ENCODE results near the gene ZXDA. TPM values are rescaled to one million over a fixed set of nuclear protein-coding genes. Genes with fewer than 3 reads are reported as not detected.

ZXDA gene
- total RNA-seq, 4 donors from 2014 or later, result 6.8 to 14.4 (median 11.9) TPM

DNA sequence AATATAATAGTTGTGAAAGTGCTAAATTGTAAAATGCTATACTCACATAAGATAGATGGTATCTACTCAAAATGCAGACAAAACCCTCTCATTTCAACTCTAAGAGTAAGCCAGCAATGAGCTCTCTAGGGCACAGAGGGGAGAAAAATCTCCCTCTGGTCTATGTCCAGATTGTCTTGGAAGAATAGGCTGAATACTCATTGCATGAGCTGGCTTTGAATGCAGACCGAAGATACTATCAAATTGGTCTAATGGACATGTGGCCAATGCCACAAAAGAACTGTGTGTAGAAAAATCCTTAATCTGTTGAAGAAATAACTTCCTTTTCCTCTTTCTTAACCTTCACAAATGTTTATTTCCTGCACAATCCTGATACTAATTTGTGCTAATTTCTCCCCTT is 3.5 kb downstream of the ZXDA start:
- H3K4me1 ChIP-seq, result peaks cover 27% of the 10 kb centered on the region
- H3K27me3 ChIP-seq, result no peaks in the 10 kb centered on the region
- no peaks in the 10 kb centered on the region for H3K36me3 ChIP-seq
- no peak overlapping the region for H3K27ac ChIP-seq
- H3K9me3 ChIP-seq, result no peaks in the 10 kb centered on the region
- 47% methylated on average over 1 of the region's 1 CpG for WGBS
- no peak for DNase-seq (ENCODE audit: low spot score in 2 of 2)
- H3K4me3 ChIP-seq, result no peak overlapping the region
- TF ChIP-seq EP300 (IDR thresholded peaks at IDR 0.05), result no peak
- TF ChIP-seq, protein P1, sequence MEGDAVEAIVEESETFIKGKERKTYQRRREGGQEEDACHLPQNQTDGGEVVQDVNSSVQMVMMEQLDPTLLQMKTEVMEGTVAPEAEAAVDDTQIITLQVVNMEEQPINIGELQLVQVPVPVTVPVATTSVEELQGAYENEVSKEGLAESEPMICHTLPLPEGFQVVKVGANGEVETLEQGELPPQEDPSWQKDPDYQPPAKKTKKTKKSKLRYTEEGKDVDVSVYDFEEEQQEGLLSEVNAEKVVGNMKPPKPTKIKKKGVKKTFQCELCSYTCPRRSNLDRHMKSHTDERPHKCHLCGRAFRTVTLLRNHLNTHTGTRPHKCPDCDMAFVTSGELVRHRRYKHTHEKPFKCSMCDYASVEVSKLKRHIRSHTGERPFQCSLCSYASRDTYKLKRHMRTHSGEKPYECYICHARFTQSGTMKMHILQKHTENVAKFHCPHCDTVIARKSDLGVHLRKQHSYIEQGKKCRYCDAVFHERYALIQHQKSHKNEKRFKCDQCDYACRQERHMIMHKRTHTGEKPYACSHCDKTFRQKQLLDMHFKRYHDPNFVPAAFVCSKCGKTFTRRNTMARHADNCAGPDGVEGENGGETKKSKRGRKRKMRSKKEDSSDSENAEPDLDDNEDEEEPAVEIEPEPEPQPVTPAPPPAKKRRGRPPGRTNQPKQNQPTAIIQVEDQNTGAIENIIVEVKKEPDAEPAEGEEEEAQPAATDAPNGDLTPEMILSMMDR (IDR thresholded peaks at IDR 0.05), result no peak
- TF ChIP-seq POLR2A (IDR thresholded peaks at IDR 0.05), result no peak
- TF ChIP-seq POLR2AphosphoS5 (IDR thresholded peaks at IDR 0.05), result no peak

DNA sequence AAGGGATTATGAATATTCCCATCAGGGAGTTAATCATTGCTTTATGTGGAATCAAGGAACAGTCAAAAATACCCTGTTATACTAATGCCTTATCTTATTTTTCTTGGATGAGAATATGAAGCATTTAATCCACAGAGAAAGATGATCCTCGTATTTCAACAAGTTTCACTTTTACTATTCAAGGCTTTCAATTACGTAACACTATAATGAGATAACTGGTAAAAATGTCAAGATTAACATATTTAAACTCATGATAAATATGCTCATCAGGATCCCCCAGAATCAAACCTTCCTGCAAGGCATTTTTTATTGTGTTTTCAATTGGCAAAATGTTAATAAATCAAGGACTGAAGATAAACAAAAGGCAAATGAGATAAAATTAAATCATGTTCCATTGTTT is 5.1 kb downstream of the ZXDA start:
- Histone ChIP-seq H3K4me3 (no peak overlapping the region), H3K27ac (no peak overlapping the region), H3K9me3 (no peaks in the 10 kb centered on the region), H3K36me3 (no peaks in the 10 kb centered on the region), H3K4me1 (peaks cover 19% of the 10 kb centered on the region), H3K27me3 (no peaks in the 10 kb centered on the region)
- TF ChIP-seq EP300 (IDR thresholded peaks at IDR 0.05) (no peak), POLR2A (IDR thresholded peaks at IDR 0.05) (no peak)
- no peak for DNase-seq (ENCODE audit: low spot score in 2 of 2)
- WGBS, result 32% methylated on average over 2 of the region's 2 CpGs

DNA sequence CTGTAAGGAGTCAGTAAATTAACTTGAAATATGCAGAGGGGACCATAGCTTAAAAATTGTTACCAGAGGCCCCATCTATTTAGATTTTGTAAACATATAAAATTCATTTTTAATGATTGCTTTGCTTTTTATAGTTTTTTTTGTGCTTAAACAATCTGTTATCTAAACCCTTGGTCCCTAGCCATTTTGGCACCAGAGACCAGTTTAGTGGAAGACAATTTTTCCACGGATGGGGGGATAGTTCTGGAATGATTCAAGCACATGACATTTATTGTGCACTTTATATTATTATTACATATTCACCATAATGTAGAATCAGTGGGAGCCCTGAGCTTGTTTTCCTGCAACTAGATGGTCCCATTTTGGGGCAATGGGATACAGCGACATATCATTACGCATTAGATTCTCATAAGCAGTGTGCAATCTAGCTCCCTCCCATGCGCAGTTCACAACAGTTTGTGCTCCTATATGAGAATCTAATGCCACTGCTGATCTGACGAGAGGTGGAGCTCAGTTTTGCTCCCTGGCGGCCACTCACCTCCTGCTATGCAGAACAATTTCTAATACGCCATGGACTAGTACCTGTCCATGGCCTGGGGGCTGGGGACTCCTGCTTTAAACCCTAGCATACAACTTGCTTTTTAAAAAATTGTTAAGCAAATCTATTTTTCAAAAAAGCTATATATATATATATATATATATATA is 5.9 kb downstream of the ZXDA start:
- TF ChIP-seq POLR2AphosphoS5 (IDR thresholded peaks at IDR 0.05), result no peak
- TF ChIP-seq POLR2A (IDR thresholded peaks at IDR 0.05), result no peak
- TF ChIP-seq EP300 (IDR thresholded peaks at IDR 0.05), result no peak
- no peak overlapping the region for H3K27ac ChIP-seq
- no peaks in the 10 kb centered on the region for H3K27me3 ChIP-seq
- H3K36me3 ChIP-seq, result no peaks in the 10 kb centered on the region
- DNase-seq (ENCODE audit: low spot score in 2 of 2), result no peak
- H3K4me3 ChIP-seq, result no peak overlapping the region
- WGBS, result 80% methylated on average over 7 of the region's 7 CpGs
- H3K4me1 ChIP-seq, result peaks cover 17% of the 10 kb centered on the region
- H3K9me3 ChIP-seq, result no peaks in the 10 kb centered on the region

DNA sequence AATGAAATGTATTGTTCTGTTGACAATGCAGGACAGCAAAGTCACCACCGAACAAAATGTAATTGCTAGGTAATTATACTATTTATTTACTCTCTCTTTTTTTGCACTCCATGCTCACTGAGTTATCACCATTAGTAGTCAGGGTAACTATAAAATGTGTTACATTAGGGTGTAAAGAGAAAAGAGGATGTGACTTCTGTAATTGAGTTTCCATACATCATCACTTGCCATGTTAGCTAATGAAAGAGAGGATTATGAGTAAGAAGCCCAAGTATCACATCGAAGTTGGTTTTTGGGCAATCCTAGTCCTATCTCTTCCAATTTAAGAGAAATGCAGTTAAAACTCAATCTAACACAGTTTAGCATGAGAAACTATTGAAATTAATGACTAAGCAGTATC is 7.6 kb downstream of the ZXDA start:
- H3K36me3 ChIP-seq, result no peaks in the 10 kb centered on the region
- no peak for DNase-seq (ENCODE audit: low spot score in 2 of 2)
- 69% methylated on average over 2 of the region's 2 CpGs for WGBS
- TF ChIP-seq EP300 (IDR thresholded peaks at IDR 0.05), result no peak
- TF ChIP-seq POLR2AphosphoS5 (IDR thresholded peaks at IDR 0.05), result no peak
- TF ChIP-seq, protein P1 (IDR thresholded peaks at IDR 0.05), result no peak
- TF ChIP-seq POLR2A (IDR thresholded peaks at IDR 0.05), result no peak
- H3K4me3 ChIP-seq, result no peak overlapping the region
- peaks cover 12% of the 10 kb centered on the region for H3K4me1 ChIP-seq
- H3K27me3 ChIP-seq, result no peaks in the 10 kb centered on the region
- no peaks in the 10 kb centered on the region for H3K9me3 ChIP-seq
- no peak overlapping the region for H3K27ac ChIP-seq

DNA sequence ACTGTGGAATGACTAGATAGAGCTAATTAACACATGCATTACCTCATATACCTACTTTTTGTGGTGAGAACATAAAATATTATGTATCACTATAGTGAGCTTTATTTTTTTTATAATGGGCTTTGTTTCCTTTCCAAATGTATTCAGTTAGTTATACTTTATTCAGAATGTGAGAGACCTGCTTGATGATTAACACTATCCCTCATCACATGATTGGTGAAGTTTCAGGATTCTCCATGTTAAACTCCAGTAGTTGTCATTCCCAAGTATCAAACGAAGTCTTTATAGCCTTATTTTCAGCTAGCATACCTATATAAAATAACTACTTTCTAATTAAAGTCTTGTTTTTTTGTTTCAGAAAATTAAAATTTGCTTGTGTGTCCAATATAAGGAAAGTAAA is 8.8 kb downstream of the ZXDA start:
- no peaks in the 10 kb centered on the region for H3K9me3 ChIP-seq
- H3K27ac ChIP-seq, result no peak overlapping the region
- no peak for DNase-seq (ENCODE audit: low spot score in 2 of 2)
- no peaks in the 10 kb centered on the region for H3K27me3 ChIP-seq
- WGBS, result 72% methylated on average over 1 of the region's 1 CpG
- TF ChIP-seq POLR2A (IDR thresholded peaks at IDR 0.05), result no peak
- no peak for TF ChIP-seq POLR2AphosphoS5 (IDR thresholded peaks at IDR 0.05)
- TF ChIP-seq, protein P1 (IDR thresholded peaks at IDR 0.05), result no peak
- no peak for TF ChIP-seq EP300 (IDR thresholded peaks at IDR 0.05)
- no peaks in the 10 kb centered on the region for H3K36me3 ChIP-seq
- H3K4me3 ChIP-seq, result no peak overlapping the region
- peaks cover 4% of the 10 kb centered on the region for H3K4me1 ChIP-seq

DNA sequence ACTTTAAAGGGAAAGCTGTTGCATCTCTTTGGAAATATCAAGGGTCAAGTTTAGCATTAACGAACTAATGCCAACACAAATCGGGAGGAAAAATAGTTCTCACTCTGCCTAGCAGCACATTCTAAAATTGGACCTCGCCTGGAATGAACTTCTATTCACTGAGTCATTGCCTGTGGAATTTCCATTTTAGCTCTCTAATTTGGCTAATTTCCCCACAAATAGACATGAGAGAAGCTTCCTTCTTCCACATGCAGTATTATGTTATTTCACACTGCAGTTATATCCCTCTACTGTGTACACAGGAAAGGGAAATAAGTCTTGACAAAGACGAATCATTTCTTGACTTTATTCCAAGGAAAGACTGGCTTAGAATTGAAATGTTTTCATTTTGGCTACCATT is 9.3 kb downstream of the ZXDA start:
- 25% methylated on average over 4 of the region's 4 CpGs for whole genome bisulfite sequencing
- H3K36me3 ChIP-seq, result no peaks in the 10 kb centered on the region
- no peaks in the 10 kb centered on the region for H3K4me1 ChIP-seq
- no peak for DNase-seq (ENCODE audit: low spot score in 2 of 2)
- H3K9me3 ChIP-seq, result no peaks in the 10 kb centered on the region
- no peak overlapping the region for H3K4me3 ChIP-seq
- TF ChIP-seq POLR2A (IDR thresholded peaks at IDR 0.05), result no peak
- no peak for TF ChIP-seq POLR2AphosphoS5 (IDR thresholded peaks at IDR 0.05)
- TF ChIP-seq EP300 (IDR thresholded peaks at IDR 0.05), result no peak
- TF ChIP-seq, protein P1 (IDR thresholded peaks at IDR 0.05), result no peak
- H3K27me3 ChIP-seq, result no peaks in the 10 kb centered on the region
- H3K27ac ChIP-seq, result no peak overlapping the region
